ENCODE results near the gene FOXE3.
"Not testable (repeated sequence)": the region's sequence is repeated elsewhere in the genome, so short reads cannot be mapped to it uniquely, and the experiment has no call there.

FOXE3 gene

DNA sequence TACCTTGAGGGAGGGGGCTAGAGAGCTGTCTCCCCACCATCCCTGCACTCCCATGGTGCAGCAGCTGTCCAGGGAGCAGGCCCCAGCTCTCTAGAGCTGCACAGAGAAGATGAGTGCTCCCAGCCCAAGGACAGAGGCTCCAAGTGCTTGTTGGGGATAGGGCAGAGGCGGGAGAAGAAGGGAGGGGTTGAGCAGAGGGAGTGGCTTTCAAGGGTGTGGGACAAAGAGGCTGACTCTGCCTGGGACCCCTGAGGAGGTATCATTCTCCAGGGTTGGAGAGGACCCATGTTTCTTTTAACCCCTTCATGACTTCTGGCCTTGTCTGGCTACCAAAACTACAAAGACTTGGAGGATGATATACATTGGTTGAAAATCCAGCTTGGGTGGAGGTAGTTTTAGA is 36.3 kb downstream of the FOXE3 start:
- DNase-seq: no peak

DNA sequence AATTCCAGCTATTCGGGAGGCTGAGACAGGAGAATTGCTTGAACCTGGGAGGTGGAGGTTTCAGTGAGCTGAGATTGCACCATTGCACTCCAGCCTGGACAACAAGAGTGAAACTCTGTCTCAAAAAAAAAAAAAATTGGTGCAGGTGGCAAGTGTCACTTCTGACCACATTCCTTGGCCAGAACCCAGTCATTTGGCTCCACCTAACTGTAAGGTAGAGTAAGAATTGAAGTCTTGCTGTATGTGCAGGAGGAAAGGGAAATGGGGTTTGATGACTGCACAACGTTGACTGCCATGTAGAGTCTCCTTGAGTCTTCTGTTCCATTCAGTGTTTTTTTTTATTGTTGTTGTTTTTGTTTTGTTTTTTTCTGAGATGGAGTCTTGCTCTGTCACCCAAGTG is 37.8 kb downstream of the FOXE3 start:
- DNase-seq: not testable (repeated sequence)

DNA sequence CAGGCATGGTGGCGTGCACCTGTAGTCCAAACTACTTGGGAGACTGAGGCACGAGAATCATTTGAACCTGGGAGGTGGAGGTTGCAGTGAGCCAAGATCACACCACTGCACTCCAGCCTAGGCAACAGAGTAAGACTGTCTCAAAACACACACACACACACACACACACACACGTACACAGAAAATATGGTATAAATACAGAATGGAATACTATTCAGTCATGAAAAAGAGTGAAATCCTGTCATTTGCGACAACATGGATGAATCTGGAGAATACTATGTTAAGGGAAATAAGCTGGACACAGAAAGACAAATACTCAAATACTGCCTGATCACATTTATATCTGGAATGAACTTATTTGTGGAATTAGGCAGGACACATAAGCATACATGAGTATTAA is 40.2 kb downstream of the FOXE3 start:
- DNase-seq: no peak

DNA sequence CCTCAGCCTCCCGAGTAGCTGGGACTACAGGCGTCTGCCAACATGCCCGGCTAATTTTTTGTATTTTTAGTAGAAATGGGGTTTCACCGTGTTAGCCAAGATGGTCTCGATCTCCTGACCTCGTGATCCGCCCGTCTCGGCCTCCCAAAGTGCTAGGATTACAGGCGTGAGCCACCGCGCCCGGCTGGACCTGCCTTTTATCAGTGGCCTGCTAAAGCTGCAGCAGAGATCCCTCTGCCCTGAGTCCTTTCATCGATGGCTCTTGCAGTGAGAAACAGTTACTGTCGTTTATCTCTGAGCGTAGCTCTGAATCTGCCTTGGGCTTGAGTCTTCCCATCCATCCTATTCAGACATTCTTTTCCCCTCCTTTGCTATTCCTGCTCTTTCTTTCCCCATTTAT is 41.5 kb downstream of the FOXE3 start:
- DNase-seq: not testable (repeated sequence)

DNA sequence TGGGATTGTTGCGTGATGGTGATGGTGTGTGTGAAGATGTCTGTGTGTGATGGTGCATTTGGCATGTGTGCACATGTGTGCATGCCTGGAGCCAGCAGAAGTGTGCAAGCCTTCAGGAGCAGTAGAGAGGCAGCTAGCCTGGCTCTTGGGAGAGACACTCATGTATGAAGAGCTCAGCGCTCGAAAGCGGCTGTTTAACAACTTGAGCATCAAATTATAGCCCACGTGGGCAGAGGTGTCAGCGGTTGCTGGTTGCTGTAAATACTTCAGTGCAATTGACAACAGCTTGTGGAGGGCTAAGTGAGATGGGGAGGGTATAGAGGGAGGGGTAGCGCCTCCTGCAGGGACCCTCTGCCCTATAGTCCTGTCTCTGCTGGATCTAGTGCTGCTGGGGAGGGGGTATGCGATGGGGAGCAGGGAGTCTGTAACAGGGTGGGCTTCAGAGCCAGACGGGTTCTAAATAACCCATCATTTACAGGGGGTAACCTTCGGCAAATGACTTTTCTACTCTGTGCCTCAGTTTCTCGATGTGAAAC is 43.2 kb downstream of the FOXE3 start:
- DNase-seq: no peak

DNA sequence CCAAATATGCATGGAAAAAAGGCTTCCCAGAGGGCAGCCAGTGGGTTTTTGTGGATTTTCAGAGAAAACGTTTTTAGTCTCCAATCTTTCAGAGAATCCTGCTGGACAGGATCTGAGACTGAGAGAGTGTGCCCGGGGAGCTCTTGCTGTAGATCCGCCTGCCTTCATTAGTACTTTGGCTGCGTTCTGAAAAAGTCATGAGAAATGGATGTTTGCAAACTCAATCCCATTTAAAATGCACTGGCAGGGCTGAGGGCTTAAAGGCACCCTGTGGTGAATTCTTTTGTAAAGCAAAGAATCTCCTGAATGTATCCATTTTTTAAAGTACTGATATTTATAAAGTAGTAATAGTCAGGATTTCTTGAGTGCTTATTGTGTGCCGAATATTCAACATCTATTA is 44.0 kb downstream of the FOXE3 start:
- no peak for DNase-seq

DNA sequence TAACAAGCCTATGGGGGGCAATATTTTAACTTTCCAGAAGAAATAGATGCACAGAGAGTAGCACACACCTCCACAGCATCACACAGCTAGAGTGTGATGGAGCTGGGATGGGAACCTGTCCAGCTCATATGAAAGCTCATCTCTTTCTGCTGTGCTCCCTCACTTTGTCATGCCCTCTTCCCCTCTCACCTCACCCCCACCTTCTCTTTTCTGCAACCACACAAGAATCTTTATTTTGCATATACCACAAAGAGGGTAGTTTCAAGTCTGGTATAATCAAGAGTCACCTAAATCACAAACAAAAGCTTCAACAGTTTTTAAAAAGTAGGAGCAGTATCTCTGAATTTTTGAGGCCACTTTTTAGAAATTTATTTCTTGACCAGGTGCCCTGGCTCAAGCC is 44.4 kb downstream of the FOXE3 start:
- no peak for DNase-seq

DNA sequence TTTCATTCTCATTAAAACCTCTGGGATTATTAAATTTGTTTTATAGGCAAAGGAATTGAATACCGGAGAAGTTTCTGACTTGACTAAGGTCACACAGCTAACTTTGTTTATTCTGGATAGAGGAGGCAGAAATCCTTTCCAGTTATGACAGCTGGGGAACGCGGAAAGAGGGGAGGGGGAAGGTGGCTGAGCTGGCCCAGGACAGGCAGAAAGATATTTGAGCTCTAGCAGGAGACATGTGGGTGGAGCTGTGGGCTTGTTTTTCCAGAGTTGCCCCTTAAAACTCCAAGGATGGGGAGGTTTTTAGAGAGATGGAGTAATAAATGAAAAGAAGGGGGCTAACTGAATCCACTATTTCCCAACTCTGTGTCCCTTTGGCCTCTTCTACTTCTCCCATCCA is 49.5 kb downstream of the FOXE3 start:
- DNase-seq: no peak

Measured in effector CD8-positive, alpha-beta T cell (primary cell).